ENCODE results near the gene NPHP4.

- TF ChIP-seq CTCF (IDR thresholded peaks at IDR 0.05) = no peak
- no peak for TF ChIP-seq PBX3 (IDR thresholded peaks at IDR 0.05)
- TF ChIP-seq BHLHE40 (IDR thresholded peaks at IDR 0.05; ENCODE audit: low read depth, low read length) = no peak
- no peak for TF ChIP-seq MAX (IDR thresholded peaks at IDR 0.05)
- no peak for TF ChIP-seq TP53 (CRISPR knock-in tag; IDR thresholded peaks at IDR 0.05)
- no peak for TF ChIP-seq POLR2A (IDR thresholded peaks at IDR 0.05; ENCODE audit: low read length)
- no peak for TF ChIP-seq KDM5A (IDR thresholded peaks at IDR 0.05)
- TF ChIP-seq RNF2 (IDR thresholded peaks at IDR 0.05; ENCODE audit: borderline replicate concordance, low read depth) = no peak
- no peak for TF ChIP-seq ZSCAN20 (CRISPR knock-in tag; IDR thresholded peaks at IDR 0.05)
Observed at GRCh38 chr1:5820026-5820421, 172.2 kb downstream of the NPHP4 start.
